Smooth muscle cell (in vitro differentiated cells): Measurements from ENCODE around the gene CHST11. TPM values are rescaled to one million over a fixed set of nuclear protein-coding genes. Genes with fewer than 3 reads are reported as not detected.

Source experiments
- DNase-seq: peaks from one replicate; lab custom pipeline; 2025; ENCODE audit not compliant: unreplicated experiment; lab: John Stamatoyannopoulos, UW
- H2AFZ ChIP-seq: fragments of 200-600 bp; sonication (generic); 2 replicates; pipeline ENCODE4 v1.6.0; 2016; ENCODE audit warnings: antibody characterized with exemption, low read depth, mild to moderate bottlenecking
- H3F3A ChIP-seq: fragments of 200-600 bp; sonication (generic); 2 replicates; pipeline ENCODE4 v1.6.0; 2017; ENCODE audit warnings: antibody characterized with exemption, low read depth
- H3K27ac ChIP-seq: fragments of 200-600 bp; sonication (generic); 2 replicates; pipeline ENCODE4 v1.5.1; 2016; ENCODE audit warnings: low read depth, mild to moderate bottlenecking
- H3K27me3 ChIP-seq: fragments of 200-600 bp; sonication (generic); 2 replicates; pipeline ENCODE4 v1.6.1; 2016; ENCODE audit warnings: low read depth, mild to moderate bottlenecking
- H3K36me3 ChIP-seq: fragments of 200-600 bp; sonication (generic); 2 replicates; pipeline ENCODE4 v1.5.1; 2016; ENCODE audit warnings: low read depth
- H3K4me1 ChIP-seq: fragments of 200-600 bp; sonication (generic); 2 replicates; pipeline ENCODE4 v1.5.1; 2016; ENCODE audit warnings: low read depth
- H3K4me2 ChIP-seq: fragments of 200-600 bp; sonication (generic); 2 replicates; pipeline ENCODE4 v1.6.0; 2016; ENCODE audit warnings: mild to moderate bottlenecking
- H3K4me3 ChIP-seq: fragments of 200-600 bp; sonication (generic); 2 replicates; pipeline ENCODE4 v1.5.1; 2016; ENCODE audit warnings: mild to moderate bottlenecking
- H3K79me2 ChIP-seq: fragments of 200-600 bp; sonication (generic); 2 replicates; pipeline ENCODE4 v1.6.0; 2016; ENCODE audit warnings: low read depth, mild to moderate bottlenecking
- H3K9ac ChIP-seq: fragments of 200-600 bp; sonication (generic); 2 replicates; pipeline ENCODE4 v1.6.0; 2016; ENCODE audit warnings: low read depth
- H3K9me3 ChIP-seq: fragments of 200-600 bp; sonication (generic); replicated peaks from 2 replicates; pipeline ENCODE4 v1.5.1; 2016; ENCODE audit warnings: low read depth
- H4K20me1 ChIP-seq: fragments of 200-600 bp; sonication (generic); 2 replicates; pipeline ENCODE4 v1.6.0; 2016; ENCODE audit warnings: low read depth
- WGBS: methylation state at CpG from one replicate; pipeline ENCODE4 v1.1.7; 2016; ENCODE audit warnings: low lambda C conversion rate; 5-methylcytosine and 5-hydroxymethylcytosine counted together
- polyA plus RNA-seq: library from polyadenylated mRNA; unstranded; fragments of >200 nt; fragmentation: Nextera tagmentation; extraction: Ambion mirVana; gene quantifications from 2 replicates; pipeline ENCODE4 v1.2.1, GENCODE V29; 2016
- total RNA-seq: library from RNA; depleted of rRNA; stranded (reverse); fragments of >200 nt; gene quantifications from 2 replicates; pipeline ENCODE4 v1.2.3, GENCODE V29; 2014
- TF ChIP-seq, protein P1 (sequence below): fragments of 200-600 bp; sonication (generic); IDR thresholded peaks from 2 replicates; pipeline ENCODE4 v1.5.1; 2017; ENCODE audit warnings: borderline replicate concordance, mild to moderate bottlenecking, antibody characterized with exemption; ENCODE audit not compliant: insufficient read depth, poor library complexity, severe bottlenecking

Gene CHST11
- total and polyA plus RNA-seq, 2 experiments from 2014 or later, result 6.9 to 10.2 TPM

DNA sequence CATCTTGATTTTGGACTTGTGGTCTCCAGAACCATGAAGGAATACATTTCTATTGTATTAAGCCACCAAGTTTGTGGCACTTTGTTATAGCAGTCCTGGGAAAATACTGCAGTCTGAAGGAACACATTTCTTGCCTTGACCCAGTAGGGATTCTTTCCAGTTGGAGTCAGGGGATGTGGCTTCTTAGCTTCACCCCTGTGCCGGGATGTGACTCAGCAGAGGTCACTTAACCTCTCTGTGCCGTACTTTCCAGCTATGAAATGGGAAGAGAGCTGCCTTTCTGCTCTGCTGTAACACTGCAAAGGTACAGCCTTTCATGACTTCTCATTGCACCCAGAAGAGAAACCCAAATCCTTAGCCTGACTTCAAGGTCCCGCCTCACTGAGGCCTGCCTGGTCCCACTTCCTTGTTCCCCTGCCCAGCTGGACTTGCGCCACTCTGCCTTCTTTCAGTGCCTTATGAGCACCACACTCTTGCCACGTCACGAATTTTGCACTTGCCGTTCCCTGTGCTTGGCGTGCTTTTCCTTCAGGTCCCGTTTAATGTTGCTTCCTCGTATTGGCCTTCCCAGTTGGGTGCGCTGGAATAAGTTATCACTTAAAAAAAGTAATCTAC lies 24.2 kb downstream of the CHST11 start:
- Histone ChIP-seq H3K27me3 (no peaks in the 10 kb centered on the region), H3F3A (no peaks in the 10 kb centered on the region), H3K9me3 (no peaks in the 10 kb centered on the region), H3K4me3 (no peak overlapping the region), H3K36me3 (no peaks in the 10 kb centered on the region), H3K4me2 (no peak overlapping the region), H4K20me1 (peaks cover 10% of the 10 kb centered on the region), H3K27ac (no peak overlapping the region), H3K79me2 (peaks cover 4% of the 10 kb centered on the region), H2AFZ (no peak overlapping the region), H3K4me1 (no peaks in the 10 kb centered on the region), H3K9ac (no peak overlapping the region)
- WGBS, result 92% methylated on average over 11 of the region's 11 CpGs
- TF ChIP-seq, protein P1, sequence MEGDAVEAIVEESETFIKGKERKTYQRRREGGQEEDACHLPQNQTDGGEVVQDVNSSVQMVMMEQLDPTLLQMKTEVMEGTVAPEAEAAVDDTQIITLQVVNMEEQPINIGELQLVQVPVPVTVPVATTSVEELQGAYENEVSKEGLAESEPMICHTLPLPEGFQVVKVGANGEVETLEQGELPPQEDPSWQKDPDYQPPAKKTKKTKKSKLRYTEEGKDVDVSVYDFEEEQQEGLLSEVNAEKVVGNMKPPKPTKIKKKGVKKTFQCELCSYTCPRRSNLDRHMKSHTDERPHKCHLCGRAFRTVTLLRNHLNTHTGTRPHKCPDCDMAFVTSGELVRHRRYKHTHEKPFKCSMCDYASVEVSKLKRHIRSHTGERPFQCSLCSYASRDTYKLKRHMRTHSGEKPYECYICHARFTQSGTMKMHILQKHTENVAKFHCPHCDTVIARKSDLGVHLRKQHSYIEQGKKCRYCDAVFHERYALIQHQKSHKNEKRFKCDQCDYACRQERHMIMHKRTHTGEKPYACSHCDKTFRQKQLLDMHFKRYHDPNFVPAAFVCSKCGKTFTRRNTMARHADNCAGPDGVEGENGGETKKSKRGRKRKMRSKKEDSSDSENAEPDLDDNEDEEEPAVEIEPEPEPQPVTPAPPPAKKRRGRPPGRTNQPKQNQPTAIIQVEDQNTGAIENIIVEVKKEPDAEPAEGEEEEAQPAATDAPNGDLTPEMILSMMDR, result no peak
- DNase-seq, result no peak

DNA sequence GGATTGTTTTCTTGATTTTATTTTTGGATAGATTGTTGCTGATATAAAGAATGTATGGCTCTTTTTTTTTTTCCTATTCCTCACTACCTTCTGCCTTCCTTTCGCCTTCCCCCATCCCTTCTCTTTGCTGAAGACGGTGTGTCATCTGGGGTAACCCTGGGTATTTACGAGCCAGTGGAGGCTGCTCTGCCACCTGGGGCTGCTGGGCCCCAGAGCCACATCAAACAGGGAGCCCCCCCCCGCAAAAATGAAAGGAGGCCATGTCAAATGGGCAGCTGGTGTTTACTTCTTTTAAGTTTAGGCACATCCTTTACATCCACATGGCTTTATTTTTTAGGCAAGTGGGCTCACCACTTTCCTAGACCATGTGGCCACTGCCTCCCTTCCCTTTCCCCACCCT lies 25.4 kb downstream of the CHST11 start:
- Histone ChIP-seq H3K27ac (no peak overlapping the region), H3F3A (no peaks in the 10 kb centered on the region), H3K4me3 (no peak overlapping the region), H3K9me3 (no peaks in the 10 kb centered on the region), H2AFZ (no peak overlapping the region), H3K4me2 (no peak overlapping the region), H3K36me3 (no peaks in the 10 kb centered on the region), H3K4me1 (no peaks in the 10 kb centered on the region), H3K9ac (no peak overlapping the region), H3K27me3 (no peaks in the 10 kb centered on the region), H4K20me1 (peaks cover 16% of the 10 kb centered on the region), H3K79me2 (no peaks in the 10 kb centered on the region)
- WGBS, result 72% methylated on average over 4 of the region's 4 CpGs
- TF ChIP-seq, protein P1, result no peak
- DNase-seq, result no peak

DNA sequence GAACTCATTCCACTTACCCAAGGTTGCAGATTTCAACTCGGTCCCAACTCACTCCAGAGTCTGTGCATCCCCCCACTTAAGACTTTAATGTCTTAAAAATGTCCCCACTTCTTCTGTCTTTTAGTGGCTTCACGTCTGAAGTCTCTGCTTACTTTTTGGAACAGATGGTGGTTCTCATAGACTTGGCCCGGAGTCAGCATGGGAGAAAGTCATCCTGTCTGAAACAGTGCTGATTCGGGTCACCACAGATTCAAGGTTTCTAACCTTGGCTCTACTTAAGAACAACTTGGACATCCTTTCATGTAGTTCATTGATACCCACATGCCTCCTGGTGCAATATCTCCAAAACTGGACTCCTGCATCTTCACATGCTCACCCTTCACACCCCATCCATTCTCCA lies 26.0 kb downstream of the CHST11 start:
- Histone ChIP-seq H4K20me1 (peaks cover 20% of the 10 kb centered on the region), H2AFZ (no peak overlapping the region), H3K9me3 (no peaks in the 10 kb centered on the region), H3K79me2 (no peaks in the 10 kb centered on the region), H3K4me2 (no peak overlapping the region), H3F3A (no peaks in the 10 kb centered on the region), H3K36me3 (no peaks in the 10 kb centered on the region), H3K9ac (no peak overlapping the region), H3K27ac (no peak overlapping the region), H3K4me3 (no peak overlapping the region), H3K4me1 (no peaks in the 10 kb centered on the region), H3K27me3 (no peaks in the 10 kb centered on the region)
- TF ChIP-seq, protein P1, result no peak
- WGBS, result 94% methylated on average over 4 of the region's 4 CpGs
- DNase-seq, result no peak

DNA sequence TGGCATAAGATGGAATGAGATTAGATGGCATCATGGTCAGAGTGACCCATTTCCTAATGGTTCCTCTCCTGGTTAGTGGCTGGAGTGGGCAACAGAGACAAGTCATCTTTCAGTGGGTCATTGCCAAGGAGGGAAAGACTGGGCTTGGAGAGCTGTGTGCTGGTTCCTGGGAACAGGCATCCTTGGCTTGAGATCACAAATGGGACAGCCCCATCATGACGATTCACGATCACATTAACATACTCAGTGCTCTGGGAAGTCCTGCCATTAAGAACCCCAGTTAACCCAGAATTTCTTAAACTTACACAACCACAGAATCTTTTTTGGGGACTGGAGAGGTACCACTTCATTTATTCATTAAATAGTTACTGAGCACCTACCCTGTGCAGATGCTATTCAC lies 27.3 kb downstream of the CHST11 start:
- Histone ChIP-seq H3K36me3 (no peaks in the 10 kb centered on the region), H3K4me3 (no peak overlapping the region), H3K4me2 (no peak overlapping the region), H3K9ac (no peak overlapping the region), H2AFZ (no peak overlapping the region), H4K20me1 (peaks cover 23% of the 10 kb centered on the region), H3K27me3 (no peaks in the 10 kb centered on the region), H3K4me1 (no peaks in the 10 kb centered on the region), H3K27ac (no peak overlapping the region), H3K79me2 (no peaks in the 10 kb centered on the region), H3F3A (no peaks in the 10 kb centered on the region), H3K9me3 (no peaks in the 10 kb centered on the region)
- 97% methylated on average over 2 of the region's 2 CpGs for WGBS
- no peak for DNase-seq
- TF ChIP-seq, protein P1, result no peak
